HFFc6 (cell line): Measurements from ENCODE around the gene SAMM50. TPM values are rescaled to one million over a fixed set of nuclear protein-coding genes. Genes with fewer than 3 reads are reported as not detected.

Experiments used
- DNase-seq: peaks from one replicate; pipeline ENCODE4 v3.0.0-alpha.2; 2018
- H3K27ac Mint-ChIP-seq: 2 replicates; pipeline ENCODE4 v1.8.0; 2020; ENCODE audit warnings: mild to moderate bottlenecking, mixed read lengths
- H3K27me3 Mint-ChIP-seq: 2 replicates; pipeline ENCODE4 v1.8.0; 2021; ENCODE audit warnings: mild to moderate bottlenecking, moderate library complexity, mixed read lengths; ENCODE audit not compliant: insufficient read depth
- H3K36me3 Mint-ChIP-seq: 2 replicates; pipeline ENCODE4 v1.8.0; 2021; ENCODE audit warnings: low read depth, mixed read lengths
- H3K4me1 Mint-ChIP-seq: 2 replicates; pipeline ENCODE4 v1.8.0; 2020; ENCODE audit warnings: low read depth, mixed read lengths
- H3K4me3 Mint-ChIP-seq: 2 replicates; pipeline ENCODE4 v1.8.0; 2020; ENCODE audit warnings: mild to moderate bottlenecking, moderate library complexity, mixed read lengths
- H3K9me3 Mint-ChIP-seq: 2 replicates; pipeline ENCODE4 v1.8.0; 2020; ENCODE audit warnings: mild to moderate bottlenecking, mixed read lengths
- total RNA-seq, 6 experiments: library from RNA; stranded (reverse); fragmentation: NEBNext Ultra II Directional; extraction: Animal tissue kit (Norgen Biotek cat#: 25700); gene quantifications; 2 replicates in 1 of 6; 3 replicates in 5 of 6; pipeline ENCODE4 v1.2.3, GENCODE V29; 2021
- TF ChIP-seq, protein P1 (sequence below): fragments of 200-600 bp; sonication (generic); IDR thresholded peaks from 2 replicates; pipeline ENCODE4 v1.5.0; 2021; ENCODE audit warnings: antibody characterized with exemption, mild to moderate bottlenecking

Gene SAMM50
- total RNA-seq, 6 experiments from 2014 or later: 51.6 to 57.2 (median 53.3) TPM

DNA sequence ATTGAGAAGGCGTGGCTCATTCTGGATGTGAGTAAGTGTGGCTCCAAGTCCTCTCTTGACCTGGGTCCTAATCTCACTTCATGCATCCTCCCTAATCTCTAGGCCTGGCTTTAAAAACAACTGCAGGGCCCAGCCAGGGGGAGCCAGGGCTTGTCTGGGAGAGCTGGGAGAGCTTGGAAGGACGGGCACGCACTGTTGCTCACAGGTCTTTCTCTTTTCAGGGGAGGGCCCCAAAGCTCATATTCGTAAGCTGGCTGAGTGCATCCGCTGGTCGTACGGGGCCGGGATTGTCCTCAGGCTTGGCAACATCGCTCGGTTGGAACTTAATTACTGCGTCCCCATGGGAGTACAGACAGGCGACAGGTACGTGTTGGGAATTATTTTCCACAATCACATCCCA, 34.8 kb downstream of the SAMM50 start:
- Mint-ChIP-seq H3K9me3 (no peaks in the 10 kb centered on the region), H3K27me3 (no peaks in the 10 kb centered on the region; the same call in 1 of the 2 replicates), H3K36me3 (peaks cover 20% of the 10 kb centered on the region), H3K27ac (no peak overlapping the region), H3K4me3 (no peak overlapping the region), H3K4me1 (peaks cover 21% of the 10 kb centered on the region)
- no peak for DNase-seq
- TF ChIP-seq, protein P1, sequence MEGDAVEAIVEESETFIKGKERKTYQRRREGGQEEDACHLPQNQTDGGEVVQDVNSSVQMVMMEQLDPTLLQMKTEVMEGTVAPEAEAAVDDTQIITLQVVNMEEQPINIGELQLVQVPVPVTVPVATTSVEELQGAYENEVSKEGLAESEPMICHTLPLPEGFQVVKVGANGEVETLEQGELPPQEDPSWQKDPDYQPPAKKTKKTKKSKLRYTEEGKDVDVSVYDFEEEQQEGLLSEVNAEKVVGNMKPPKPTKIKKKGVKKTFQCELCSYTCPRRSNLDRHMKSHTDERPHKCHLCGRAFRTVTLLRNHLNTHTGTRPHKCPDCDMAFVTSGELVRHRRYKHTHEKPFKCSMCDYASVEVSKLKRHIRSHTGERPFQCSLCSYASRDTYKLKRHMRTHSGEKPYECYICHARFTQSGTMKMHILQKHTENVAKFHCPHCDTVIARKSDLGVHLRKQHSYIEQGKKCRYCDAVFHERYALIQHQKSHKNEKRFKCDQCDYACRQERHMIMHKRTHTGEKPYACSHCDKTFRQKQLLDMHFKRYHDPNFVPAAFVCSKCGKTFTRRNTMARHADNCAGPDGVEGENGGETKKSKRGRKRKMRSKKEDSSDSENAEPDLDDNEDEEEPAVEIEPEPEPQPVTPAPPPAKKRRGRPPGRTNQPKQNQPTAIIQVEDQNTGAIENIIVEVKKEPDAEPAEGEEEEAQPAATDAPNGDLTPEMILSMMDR: no peak

DNA sequence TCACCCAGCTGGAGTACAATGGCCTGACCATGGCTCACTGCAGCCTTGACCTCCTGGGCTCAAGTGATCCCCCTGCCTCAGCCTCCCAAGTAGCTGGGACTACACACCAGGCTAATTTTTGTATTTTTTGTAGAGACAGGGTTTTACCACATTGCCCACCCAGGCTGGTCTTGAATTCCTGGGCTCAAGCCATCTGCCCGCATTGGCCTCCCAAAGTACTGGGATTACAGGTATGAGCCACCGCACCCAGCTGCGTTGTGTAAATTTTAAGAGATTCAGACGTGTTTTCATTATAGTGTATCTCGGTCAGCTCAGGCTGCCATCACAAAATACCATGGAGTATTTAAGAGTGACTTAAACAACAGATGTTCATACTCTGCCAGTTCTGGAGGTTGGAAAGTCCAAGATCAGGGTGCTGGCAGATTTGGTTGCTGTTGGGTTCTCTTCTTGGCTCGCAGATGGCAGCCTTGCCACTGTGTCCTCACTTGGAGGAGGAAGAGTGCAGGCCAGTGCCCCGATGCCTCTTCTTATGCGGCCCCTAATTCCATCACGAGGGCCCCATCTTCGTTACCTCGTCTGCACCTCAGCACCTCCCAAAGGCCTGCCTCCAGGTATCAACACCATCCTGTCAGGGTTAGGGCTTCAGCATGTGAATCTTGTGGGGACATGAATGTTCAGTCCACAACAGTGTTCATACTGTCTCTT, 36.2 kb downstream of the SAMM50 start:
- Mint-ChIP-seq H3K36me3 (peaks cover 22% of the 10 kb centered on the region), H3K4me1 (peaks cover 21% of the 10 kb centered on the region), H3K27me3 (no peaks in the 10 kb centered on the region; the same call in 1 of the 2 replicates), H3K4me3 (no peak overlapping the region), H3K9me3 (no peaks in the 10 kb centered on the region), H3K27ac (peak overlapping the region; percentile 90)
- TF ChIP-seq, protein P1: no peak
- DNase-seq: no peak

DNA sequence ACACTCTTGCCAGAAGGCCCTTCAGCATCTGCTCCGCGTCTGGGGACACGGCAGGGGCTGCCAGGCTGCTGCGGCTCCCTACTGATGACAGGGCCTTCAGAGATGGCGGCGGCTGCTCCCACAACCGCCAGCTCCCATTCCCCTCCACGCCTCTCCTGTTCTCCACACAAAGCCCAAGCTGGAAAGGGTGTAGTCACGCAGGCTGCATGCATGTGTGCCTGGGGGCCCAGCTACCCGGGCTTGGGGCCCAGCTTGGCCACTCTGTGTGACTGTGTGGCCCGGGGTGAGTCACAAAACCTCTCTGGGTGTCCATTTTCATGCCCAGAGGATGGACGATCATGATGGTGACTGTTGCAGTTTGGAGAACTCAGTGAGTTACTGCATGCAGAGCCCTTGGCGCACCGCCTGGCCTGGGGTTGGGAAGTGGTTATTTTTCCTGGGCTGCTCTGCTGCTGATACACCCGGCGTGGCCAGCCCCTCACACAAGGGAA, 37.1 kb downstream of the SAMM50 start:
- peaks cover 21% of the 10 kb centered on the region for H3K4me1 Mint-ChIP-seq
- no peaks in the 10 kb centered on the region for H3K9me3 Mint-ChIP-seq
- TF ChIP-seq, protein P1: no peak
- peak overlapping the region; percentile 43; the same call in 1 of the 2 replicates for H3K4me3 Mint-ChIP-seq
- peak; percentile 93 for DNase-seq
- H3K27me3 Mint-ChIP-seq: no peaks in the 10 kb centered on the region; the same call in 1 of the 2 replicates
- H3K27ac Mint-ChIP-seq: peak overlapping the region; percentile 90
- H3K36me3 Mint-ChIP-seq: peaks cover 26% of the 10 kb centered on the region

DNA sequence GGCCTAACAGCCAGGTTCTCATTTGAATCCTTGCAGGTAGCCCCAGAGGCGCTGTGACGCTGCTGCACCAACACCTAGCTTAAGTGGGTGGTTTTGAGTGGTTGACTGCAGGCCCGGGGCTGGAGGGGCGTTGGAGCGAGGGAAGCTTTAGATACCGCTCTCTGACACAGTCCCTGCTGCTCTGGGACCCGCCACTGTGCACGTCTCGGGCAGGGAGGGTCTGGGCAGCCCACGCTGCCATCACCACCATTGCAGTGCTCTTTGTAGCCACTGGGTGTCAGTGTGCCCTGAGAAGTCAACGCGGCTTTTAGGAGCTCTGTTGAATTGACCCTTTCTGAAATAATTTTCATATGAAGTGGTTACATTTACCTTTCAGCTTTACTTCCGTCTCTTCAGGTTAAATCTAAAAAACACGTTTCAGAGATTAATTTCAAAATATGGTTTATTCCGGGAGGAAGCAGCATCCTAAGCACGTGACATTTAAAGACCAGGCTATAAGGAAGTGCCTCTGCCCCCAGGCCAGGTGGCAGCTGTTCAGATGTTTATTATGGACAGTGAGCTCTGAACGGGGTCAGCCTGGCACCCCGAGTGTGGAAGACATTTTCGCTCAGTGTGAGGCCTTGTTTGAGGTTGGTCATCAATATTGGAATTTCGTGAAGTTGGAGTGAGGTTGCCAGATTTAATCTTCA, 38.0 kb downstream of the SAMM50 start:
- Mint-ChIP-seq H3K4me3 (no peak overlapping the region), H3K9me3 (no peaks in the 10 kb centered on the region), H3K27ac (peak overlapping the region; percentile 90), H3K4me1 (peaks cover 21% of the 10 kb centered on the region), H3K27me3 (no peaks in the 10 kb centered on the region; the same call in 1 of the 2 replicates), H3K36me3 (peaks cover 27% of the 10 kb centered on the region)
- TF ChIP-seq, protein P1: peak; percentile 98
- peak; percentile 33 for DNase-seq

DNA sequence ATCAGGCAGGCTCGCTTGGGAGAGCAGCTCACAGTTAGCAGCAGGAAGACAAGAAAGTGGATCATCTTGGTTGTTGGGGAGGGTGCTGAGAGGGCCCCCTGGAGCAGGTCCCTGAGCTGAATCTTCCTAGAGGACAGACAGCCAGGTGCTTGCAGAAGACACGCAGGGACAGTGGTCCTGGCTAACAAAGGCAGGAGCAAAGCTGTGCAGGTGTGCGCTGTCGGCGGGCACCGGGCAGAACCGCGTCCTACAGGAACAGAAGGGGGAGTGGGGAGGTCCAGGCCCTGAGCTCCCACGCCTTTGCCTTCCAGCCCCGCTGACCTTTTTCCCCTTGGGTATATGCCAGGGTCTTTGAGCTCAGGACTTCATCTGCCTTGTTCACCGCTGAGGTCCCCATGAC, 38.8 kb downstream of the SAMM50 start:
- Mint-ChIP-seq H3K4me1 (peaks cover 21% of the 10 kb centered on the region), H3K9me3 (no peaks in the 10 kb centered on the region), H3K36me3 (peaks cover 33% of the 10 kb centered on the region), H3K4me3 (no peak overlapping the region), H3K27ac (no peak overlapping the region), H3K27me3 (no peaks in the 10 kb centered on the region; the same call in 1 of the 2 replicates)
- TF ChIP-seq, protein P1: no peak
- DNase-seq: no peak
